Thyroid gland (tissue), 4 donors: ENCODE data around the gene IL12RB2. TPM values are rescaled to one million over a fixed set of nuclear protein-coding genes. Genes with fewer than 3 reads are reported as not detected.

Source experiments
- DNase-seq, 2 donors: peaks; one replicate each; pipeline ENCODE4 v3.0.0-alpha.2; 2019
- H3K27ac ChIP-seq, 3 donors: fragments of 200-600 bp; sonication (generic); 1 replicate in 2 of 3; 2 replicates in 1 of 3; pipeline ENCODE4 v1.5.1; 2016 to 2019; ENCODE audit warnings: mild to moderate bottlenecking in 1 of 3, moderate library complexity in 1 of 3
- H3K27me3 ChIP-seq: fragments of 200-600 bp; sonication (generic); one replicate; pipeline ENCODE4 v1.5.1; 2019
- H3K36me3 ChIP-seq, 2 donors: fragments of 200-600 bp; sonication (generic); one replicate each; pipeline ENCODE4 v1.5.1; 2016 to 2019
- H3K4me1 ChIP-seq, 2 donors: fragments of 200-600 bp; sonication (generic); one replicate each; pipeline ENCODE4 v1.5.1; 2017 to 2019
- H3K4me3 ChIP-seq, 3 donors: fragments of 200-600 bp; sonication (generic); replicated peaks in 1 of 3; 1 replicate in 2 of 3; 2 replicates in 1 of 3; pipeline ENCODE4 v1.5.1; 2016; ENCODE audit warnings: mild to moderate bottlenecking in 1 of 3
- H3K9me3 ChIP-seq: fragments of 200-600 bp; sonication (generic); one replicate; pipeline ENCODE4 v1.5.1; 2017
- POLR2A ChIP-seq, 2 donors: fragments of 450-650 bp; IDR thresholded peaks; one replicate each; pipeline ENCODE4 v1.6.1; 2017; ENCODE audit warnings: antibody characterized with exemption in 2 of 2, mild to moderate bottlenecking in 2 of 2, moderate library complexity in 1 of 2
- WGBS, 2 donors: methylation state at CpG; one replicate each; pipeline ENCODE4 v1.1.5; 2017; 5-methylcytosine and 5-hydroxymethylcytosine counted together
- intact Hi-C: fragments of 100-400 bp; cut with DNase I; formaldehyde crosslinking; loops from one replicate; pipeline ENCODE4 v1.15.1; 2023
- total RNA-seq, 4 donors: library from RNA; depleted of rRNA; stranded (reverse); fragments of >200 nt; gene quantifications; one replicate each; pipeline ENCODE4 v1.2.3, GENCODE V29; 2016
- TF ChIP-seq, protein P1 (sequence below), 6 experiments: fragments of 200-600 bp in 3 of 6; fragments of 450-650 bp in 3 of 6; sonication (generic) in 3 of 6; IDR thresholded peaks; one replicate each; pipeline ENCODE4 v1.5.1; 2016 to 2019; ENCODE audit warnings: antibody characterized with exemption in 6 of 6, mild to moderate bottlenecking in 2 of 6, inconsistent platforms in 1 of 6, moderate library complexity in 1 of 6

Gene IL12RB2
- total RNA-seq, 4 donors from 2014 or later: 0.45 to 4.3 (median 0.93) TPM

DNA sequence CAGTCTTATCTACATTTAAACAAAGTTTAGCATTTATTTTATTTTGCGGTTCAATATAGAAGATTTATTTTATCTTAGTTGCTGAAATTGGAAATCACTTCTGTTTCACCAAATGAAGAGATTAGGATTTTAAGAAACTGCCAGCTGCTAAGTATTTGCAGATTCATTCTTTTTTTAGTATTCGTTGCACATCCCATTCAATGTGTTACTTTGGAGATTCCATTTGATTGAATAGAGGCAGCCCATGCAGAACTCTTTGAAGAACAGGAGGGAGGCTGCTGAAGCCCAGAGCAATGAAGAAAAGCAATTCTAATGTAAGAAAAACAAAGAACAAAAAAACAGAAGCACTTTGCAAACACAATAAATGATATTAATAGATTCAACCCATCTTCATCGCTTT is 38.6 kb upstream of the IL12RB2 start:
- intact Hi-C loops: no loop called here
- Histone ChIP-seq H3K4me1 (no peaks in the 10 kb centered on the region), H3K27ac (no peak overlapping the region), H3K27me3 (no peaks in the 10 kb centered on the region), H3K4me3 (no peak overlapping the region), H3K9me3 (no peaks in the 10 kb centered on the region), H3K36me3 (no peaks in the 10 kb centered on the region)
- TF ChIP-seq POLR2A (IDR thresholded peaks at IDR 0.05): no peak
- TF ChIP-seq, protein P1, sequence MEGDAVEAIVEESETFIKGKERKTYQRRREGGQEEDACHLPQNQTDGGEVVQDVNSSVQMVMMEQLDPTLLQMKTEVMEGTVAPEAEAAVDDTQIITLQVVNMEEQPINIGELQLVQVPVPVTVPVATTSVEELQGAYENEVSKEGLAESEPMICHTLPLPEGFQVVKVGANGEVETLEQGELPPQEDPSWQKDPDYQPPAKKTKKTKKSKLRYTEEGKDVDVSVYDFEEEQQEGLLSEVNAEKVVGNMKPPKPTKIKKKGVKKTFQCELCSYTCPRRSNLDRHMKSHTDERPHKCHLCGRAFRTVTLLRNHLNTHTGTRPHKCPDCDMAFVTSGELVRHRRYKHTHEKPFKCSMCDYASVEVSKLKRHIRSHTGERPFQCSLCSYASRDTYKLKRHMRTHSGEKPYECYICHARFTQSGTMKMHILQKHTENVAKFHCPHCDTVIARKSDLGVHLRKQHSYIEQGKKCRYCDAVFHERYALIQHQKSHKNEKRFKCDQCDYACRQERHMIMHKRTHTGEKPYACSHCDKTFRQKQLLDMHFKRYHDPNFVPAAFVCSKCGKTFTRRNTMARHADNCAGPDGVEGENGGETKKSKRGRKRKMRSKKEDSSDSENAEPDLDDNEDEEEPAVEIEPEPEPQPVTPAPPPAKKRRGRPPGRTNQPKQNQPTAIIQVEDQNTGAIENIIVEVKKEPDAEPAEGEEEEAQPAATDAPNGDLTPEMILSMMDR (IDR thresholded peaks at IDR 0.05): no peak
- no peak for DNase-seq
- 89 to 92% methylated on average over 3 of the region's 3 CpGs for WGBS, 2 donors

- Histone ChIP-seq H3K4me3 (no peak overlapping the region), H3K36me3 (no peaks in the 10 kb centered on the region), H3K27me3 (no peaks in the 10 kb centered on the region), H3K4me1 (no peaks in the 10 kb centered on the region), H3K9me3 (no peaks in the 10 kb centered on the region), H3K27ac (no peak overlapping the region)
- TF ChIP-seq POLR2A (IDR thresholded peaks at IDR 0.05): no peak
- TF ChIP-seq, protein P1 (IDR thresholded peaks at IDR 0.05): no peak
- WGBS, 2 donors: 94 to 95% methylated on average over 3 of the region's 3 CpGs
- intact Hi-C loops: no loop called here
- DNase-seq: no peak
These were observed 37.1 kb upstream of the IL12RB2 start for GRCh38 chr1:67270541-67270940.

- DNase-seq: no peak
- WGBS, 2 donors: 82 to 92% methylated on average over 4 of the region's 4 CpGs
- Histone ChIP-seq H3K4me1 (no peaks in the 10 kb centered on the region), H3K4me3 (no peak overlapping the region), H3K9me3 (no peaks in the 10 kb centered on the region), H3K36me3 (no peaks in the 10 kb centered on the region), H3K27ac (no peak overlapping the region), H3K27me3 (no peaks in the 10 kb centered on the region)
- intact Hi-C loops: no loop called here
- TF ChIP-seq, protein P1 (IDR thresholded peaks at IDR 0.05): no peak
- TF ChIP-seq POLR2A (IDR thresholded peaks at IDR 0.05): no peak
These were observed 34.1 kb upstream of the IL12RB2 start for GRCh38 chr1:67273591-67273990.

DNA sequence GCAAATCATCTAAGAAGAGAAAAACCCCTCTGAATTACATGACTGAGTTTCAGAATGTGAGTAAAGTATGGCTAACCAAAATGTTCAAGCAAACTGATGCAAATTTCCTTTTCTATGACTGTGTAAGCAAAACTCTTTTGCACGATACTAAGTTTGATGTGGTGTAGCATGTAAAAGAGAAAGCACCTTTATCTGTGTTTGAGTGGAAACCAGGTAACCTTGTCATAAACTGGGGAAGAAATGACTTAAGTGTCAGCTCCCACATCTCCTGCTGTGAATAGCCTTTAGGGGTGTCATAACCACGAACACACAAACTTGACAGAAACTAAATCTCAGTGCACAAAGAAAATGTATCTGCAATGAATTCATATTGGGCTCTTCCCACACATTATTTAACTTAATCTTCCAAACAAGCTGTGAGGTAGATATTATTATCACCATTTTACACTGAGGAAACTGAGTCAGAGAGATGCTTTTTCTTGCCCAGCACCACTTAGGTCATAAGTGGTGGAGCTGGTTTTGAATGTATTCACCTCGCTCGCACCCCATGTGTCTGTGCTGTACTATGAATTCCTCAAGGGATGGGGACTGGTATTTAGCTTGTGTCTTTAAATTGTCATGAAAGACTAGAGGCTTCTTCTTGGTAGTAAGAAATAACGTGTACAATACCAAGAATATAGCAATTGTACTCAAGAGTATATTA is 32.9 kb upstream of the IL12RB2 start:
- 73 to 89% methylated on average over 5 of the region's 5 CpGs for WGBS, 2 donors

GRCh38 chr1:67280696-67281095 is 27.0 kb upstream of the IL12RB2 start:
- TF ChIP-seq, protein P1 (IDR thresholded peaks at IDR 0.05): no peak
- no peak for TF ChIP-seq POLR2A (IDR thresholded peaks at IDR 0.05)
- DNase-seq: no peak
- H3K27me3 ChIP-seq: no peaks in the 10 kb centered on the region
- H3K9me3 ChIP-seq: no peaks in the 10 kb centered on the region
- H3K4me3 ChIP-seq: no peak overlapping the region
- H3K27ac ChIP-seq: no peak overlapping the region
- no peaks in the 10 kb centered on the region for H3K4me1 ChIP-seq
- WGBS, 2 donors: 83 to 87% methylated on average over 5 of the region's 5 CpGs
- no peaks in the 10 kb centered on the region for H3K36me3 ChIP-seq
- intact Hi-C loops: no loop called here

More for the DNA sequence above, 32.9 kb upstream of the IL12RB2 start:
- DNase-seq: no peak
- no peak overlapping the region for H3K4me3 ChIP-seq
- H3K36me3 ChIP-seq: no peaks in the 10 kb centered on the region
- intact Hi-C loops: no loop called here
- no peaks in the 10 kb centered on the region for H3K4me1 ChIP-seq
- no peaks in the 10 kb centered on the region for H3K9me3 ChIP-seq
- no peak for TF ChIP-seq POLR2A (IDR thresholded peaks at IDR 0.05)
- TF ChIP-seq, protein P1 (IDR thresholded peaks at IDR 0.05): no peak
- no peak overlapping the region for H3K27ac ChIP-seq
- no peaks in the 10 kb centered on the region for H3K27me3 ChIP-seq
